HG03045 (cell line): ENCODE results near the gene ADAMTS20.
"Not testable (repeated sequence)": the region's sequence is repeated elsewhere in the genome, so short reads cannot be mapped to it uniquely, and the experiment has no call there.

ENCODE experiments used
- ATAC-seq: cut with Tn5 transposase; IDR thresholded peaks from one replicate; pipeline ENCODE4 v1.9.1; 2021; ENCODE audit warnings: mild to moderate bottlenecking, moderate library complexity; ENCODE audit not compliant: unreplicated experiment

The ADAMTS20 gene

GRCh38 chr12:43551971-43552559, at the start of gene ADAMTS20:
Gene ADAMTS20 (minus strand): TSS chr12:43552203. CDS start chr12:43551921, 282 bp downstream.
- no peak for ATAC-seq

GRCh38 chr12:43599708-43600107, 47.7 kb upstream of the ADAMTS20 start:
- no peak for ATAC-seq

DNA sequence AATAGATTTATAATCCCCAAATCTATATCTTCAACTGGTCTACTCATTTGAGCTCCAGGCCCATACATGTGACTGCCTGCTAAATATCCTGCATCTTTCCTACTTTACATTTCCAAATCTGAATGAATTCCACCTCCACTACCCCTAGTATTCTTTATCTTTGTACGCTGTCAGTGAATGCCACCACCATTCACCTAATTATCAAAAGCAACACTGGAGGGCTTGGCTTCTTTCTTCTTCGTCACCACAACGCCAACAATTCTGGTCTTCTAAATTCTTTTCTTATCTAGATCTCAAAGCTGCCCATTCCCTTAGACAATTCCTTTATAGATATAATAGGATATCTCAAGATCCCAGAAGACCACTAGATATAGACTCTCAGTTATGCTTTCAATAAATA, 47.1 kb upstream of the ADAMTS20 start:
- no peak for ATAC-seq

GRCh38 chr12:43590307-43590706, 38.3 kb upstream of the ADAMTS20 start:
- no peak for ATAC-seq

GRCh38 chr12:43586646-43587245, 34.7 kb upstream of the ADAMTS20 start:
- no peak for ATAC-seq

DNA sequence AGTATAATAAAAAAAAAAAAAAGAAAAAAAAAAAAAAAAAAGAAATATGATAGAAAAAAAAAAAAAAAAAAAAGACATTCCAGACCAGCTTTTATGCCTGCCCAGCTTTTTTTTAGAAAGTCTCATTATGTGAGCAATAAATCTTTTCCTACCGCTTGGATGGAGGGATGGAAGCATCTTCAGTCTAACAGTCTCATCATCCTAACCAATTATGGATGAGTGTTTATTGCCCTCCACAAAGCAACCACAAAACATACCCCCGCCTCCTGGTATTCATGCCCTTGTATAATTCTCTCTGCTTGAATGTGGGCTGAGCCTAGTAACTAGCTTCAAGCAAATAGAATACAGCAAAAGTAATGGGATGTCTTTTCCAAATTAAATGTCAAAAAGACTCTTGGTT, 33.7 kb upstream of the ADAMTS20 start:
- ATAC-seq: no peak

DNA sequence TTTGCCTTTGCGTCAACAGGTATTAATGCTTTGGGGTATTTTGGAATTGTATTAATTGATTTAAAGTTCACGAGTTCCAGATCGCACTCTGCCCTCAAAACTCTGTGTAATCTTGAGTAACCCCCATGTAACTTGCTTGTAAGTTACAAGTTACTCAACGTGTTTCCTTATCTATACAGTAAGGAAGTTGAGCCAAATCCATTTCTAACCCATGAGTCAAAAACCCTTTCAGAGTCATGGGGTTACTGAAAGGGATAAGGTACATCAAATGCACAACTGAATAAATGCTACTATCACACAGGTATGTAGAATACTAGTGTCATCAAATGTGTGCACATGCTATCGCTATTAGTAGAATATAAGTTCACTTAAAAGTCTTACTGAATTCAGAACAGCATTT, 28.6 kb upstream of the ADAMTS20 start:
- ATAC-seq: no peak

DNA sequence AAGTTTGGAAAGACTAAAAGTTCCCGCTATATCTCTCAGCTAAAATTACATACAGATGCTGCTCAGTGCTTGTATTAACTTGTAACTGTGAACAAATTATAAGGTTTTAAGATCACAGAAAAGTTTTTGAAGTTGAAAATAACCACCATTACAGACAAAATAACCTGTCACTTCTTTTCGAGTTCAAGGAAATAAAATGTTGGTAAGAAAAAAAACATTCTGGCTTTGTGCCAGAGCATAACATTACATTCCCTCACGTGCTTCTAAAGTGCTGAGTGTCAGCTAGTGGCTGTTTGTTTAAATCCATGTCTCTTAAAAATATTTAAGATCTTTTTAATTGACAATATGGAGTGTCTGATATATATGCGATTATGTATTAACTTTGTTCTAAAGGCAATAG, 27.2 kb upstream of the ADAMTS20 start:
- ATAC-seq: no peak

DNA sequence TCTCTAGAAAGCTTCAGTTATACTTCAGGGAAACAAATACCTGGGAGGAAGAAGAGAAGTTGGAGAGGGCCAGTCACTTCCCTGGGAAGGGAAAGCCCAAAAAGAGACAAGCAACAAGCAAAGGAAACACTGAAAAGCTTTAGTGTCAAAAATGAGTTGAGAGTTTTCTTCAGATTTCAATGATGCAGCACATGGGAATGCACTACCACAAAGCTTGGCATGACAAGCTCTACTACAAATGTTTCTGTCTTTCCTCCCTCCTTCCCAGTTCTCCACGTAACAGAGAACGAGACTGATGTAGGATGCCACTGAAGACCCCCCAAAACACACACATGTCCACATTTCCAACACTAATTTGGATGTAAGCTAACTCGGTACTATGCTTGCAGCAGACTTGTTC, 26.8 kb upstream of the ADAMTS20 start:
- ATAC-seq: no peak

- no peak for ATAC-seq
Measured at GRCh38 chr12:43577381-43577780, 25.4 kb upstream of the ADAMTS20 start.

DNA sequence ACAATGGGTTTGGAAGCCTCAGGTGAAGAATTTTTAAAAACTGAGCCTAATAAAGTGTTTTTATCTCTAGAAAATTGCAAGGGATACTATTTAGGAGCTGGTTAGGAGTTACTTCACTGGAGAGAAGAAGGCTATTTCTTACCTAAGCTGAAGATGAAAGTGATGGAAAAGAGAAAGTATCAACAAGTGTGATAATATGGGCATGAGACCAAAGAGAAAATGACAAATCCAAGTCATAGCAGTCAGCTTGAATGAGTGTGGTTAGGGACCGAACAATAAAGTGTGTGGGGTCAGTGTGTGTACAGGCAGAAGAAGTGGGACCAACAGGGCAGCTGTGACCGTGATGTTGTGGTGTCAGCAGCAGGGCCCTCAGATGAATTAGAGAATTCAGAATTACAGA, 24.2 kb upstream of the ADAMTS20 start:
- no peak for ATAC-seq

- no peak for ATAC-seq
Measured at GRCh38 chr12:43571885-43572284, 19.9 kb upstream of the ADAMTS20 start.

DNA sequence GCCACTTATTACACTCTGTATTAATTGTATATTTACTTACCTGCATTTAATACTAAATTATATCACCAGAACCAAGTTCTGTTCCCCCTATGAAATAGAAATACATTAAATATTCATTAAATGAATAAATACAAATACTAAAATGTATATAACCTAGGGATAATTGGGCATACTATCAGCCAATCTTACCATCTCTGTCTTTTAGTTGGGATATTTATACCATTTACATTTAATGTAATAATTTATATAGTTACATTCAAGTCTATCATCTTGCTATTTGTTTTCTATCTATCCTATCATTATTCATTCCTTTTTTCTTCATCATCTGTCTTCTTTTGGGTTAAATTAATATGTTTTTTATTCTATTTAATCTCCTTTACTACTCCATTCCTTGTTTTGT, 4.1 kb upstream of the ADAMTS20 start:
- ATAC-seq: no peak

- no peak for ATAC-seq
Measured at GRCh38 chr12:43551279-43551970, 578 bp downstream of the ADAMTS20 start.

DNA sequence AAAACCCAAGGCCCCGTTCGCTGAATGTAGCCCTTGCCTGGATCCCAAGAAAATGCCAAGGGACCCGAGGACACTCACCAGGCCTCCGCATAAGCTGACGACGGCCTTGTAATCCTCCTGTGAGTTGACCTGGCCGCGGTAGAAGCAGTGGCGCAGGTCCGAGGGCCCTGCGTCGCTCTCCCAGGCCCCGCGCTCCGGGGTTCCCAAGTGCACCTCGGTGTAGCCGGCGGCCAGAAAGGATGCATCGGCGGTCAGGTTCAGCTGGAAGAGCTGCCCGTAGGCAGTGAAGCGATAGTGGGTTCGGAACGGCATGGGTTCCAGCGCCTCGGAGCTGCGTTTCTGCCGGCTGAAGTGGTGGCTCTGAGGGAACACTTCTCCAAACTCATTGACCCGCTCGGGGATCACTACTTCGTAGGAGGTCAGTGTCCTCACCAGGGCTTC, 1.2 kb downstream of the ADAMTS20 start:
- ATAC-seq: no peak

- ATAC-seq: no peak
Measured at GRCh38 chr12:43544703-43545102, 7.3 kb downstream of the ADAMTS20 start.

GRCh38 chr12:43540470-43540869, 11.5 kb downstream of the ADAMTS20 start:
- no peak for ATAC-seq

DNA sequence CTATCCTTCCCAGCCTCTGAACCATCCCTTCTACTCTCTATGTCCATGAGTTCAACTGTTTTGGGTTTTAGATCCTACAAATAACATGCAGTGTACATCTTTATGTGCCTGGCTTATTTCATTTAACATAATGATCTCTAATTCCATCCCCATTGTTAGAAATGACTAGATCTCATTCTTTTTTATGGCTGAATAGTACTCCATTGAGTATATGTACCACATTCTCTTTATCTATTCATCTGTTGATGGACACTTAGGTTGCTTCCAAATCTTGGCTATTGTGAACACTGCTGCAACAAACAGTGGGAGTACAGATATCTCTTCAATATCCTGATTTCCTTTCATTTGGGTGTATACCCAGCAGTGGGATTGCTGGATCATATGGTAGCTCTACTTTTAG, 14.3 kb downstream of the ADAMTS20 start:
- ATAC-seq: not testable (repeated sequence)

DNA sequence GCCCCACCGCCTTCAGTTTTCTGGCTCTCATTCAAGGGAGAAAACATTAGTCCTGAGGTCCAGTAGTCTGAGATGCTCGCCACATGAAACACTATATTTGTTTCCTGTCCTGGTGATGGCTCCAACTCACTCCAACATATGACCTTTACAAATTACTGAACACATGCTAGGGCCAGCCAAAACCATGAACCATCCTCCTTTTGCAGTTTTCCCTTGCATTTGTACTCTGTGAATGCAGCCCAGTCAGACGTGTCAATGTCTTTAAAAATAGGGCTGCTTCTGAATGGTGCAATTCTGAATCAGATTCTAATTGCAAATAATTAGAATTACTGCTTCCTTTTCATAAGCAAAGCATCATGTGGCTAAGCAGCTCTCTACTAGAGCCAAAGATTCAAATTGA, 36.0 kb downstream of the ADAMTS20 start:
- ATAC-seq: no peak

GRCh38 chr12:43501703-43502102, 50.3 kb downstream of the ADAMTS20 start:
- no peak for ATAC-seq

- no peak for ATAC-seq
Measured at GRCh38 chr12:43493261-43493797, 58.7 kb downstream of the ADAMTS20 start.
